ENCODE results near the gene ITGAE. TPM values are rescaled to one million over a fixed set of nuclear protein-coding genes. Genes with fewer than 3 reads are reported as not detected.

The ITGAE gene
- total and polyA plus RNA-seq, 2 experiments from 2014 or later = 11.7 to 44.9 TPM

GRCh38 chr17:3838206-3838605 lies 37.2 kb upstream of the ITGAE start (continued):
- TF ChIP-seq ETS1 (IDR thresholded peaks at IDR 0.05) (no peak), STAT1 (IDR thresholded peaks at IDR 0.05; ENCODE audit: unreplicated experiment) (no peak), CTCF (conservative IDR thresholded peaks at IDR 0.05; ENCODE audit: low read depth in 2 of 2) (no peak), NANOG (IDR thresholded peaks at IDR 0.05; ENCODE audit: borderline replicate concordance) (no peak), ZNF114 (CRISPR knock-in tag; IDR thresholded peaks at IDR 0.05) (no peak)

GRCh38 chr17:3836551-3836950 lies 35.6 kb upstream of the ITGAE start:
- Histone ChIP-seq H3F3A (replicated peaks; ENCODE audit: low read depth) (no peaks in the 10 kb centered on the region), H3K27me3 (ENCODE audit: insufficient read depth) (no peaks in the 10 kb centered on the region), H3K79me2 (replicated peaks; ENCODE audit: insufficient read depth) (peaks cover 94% of the 10 kb centered on the region), H4K20me1 (replicated peaks; ENCODE audit: insufficient read depth) (peaks cover 48% of the 10 kb centered on the region), H3K27ac (ENCODE audit: low read depth) (no peak overlapping the region), H3K9me2 (ENCODE audit: insufficient read depth) (no peaks in the 10 kb centered on the region), H3K4me1 (ENCODE audit: insufficient read depth) (no peaks in the 10 kb centered on the region), H3K36me3 (ENCODE audit: insufficient read depth) (peaks cover 28% of the 10 kb centered on the region), H3K4me2 (no peak overlapping the region), H2AFZ (no peak overlapping the region), H3K4me3 (no peak overlapping the region)
- no peaks in the 10 kb centered on the region for H3K4me1 Mint-ChIP-seq
- DNase-seq (ENCODE audit: low spot score) (no peak), ATAC-seq (no peak)
- no peaks in the 10 kb centered on the region for H3K9me3 Mint-ChIP-seq
- no peak overlapping the region for H3K27ac Mint-ChIP-seq
- peaks cover 63% of the 10 kb centered on the region for H3K36me3 Mint-ChIP-seq (ENCODE audit: low read depth)
- H3K4me3 Mint-ChIP-seq = no peak overlapping the region
- peaks cover 1% of the 10 kb centered on the region for H3K27me3 Mint-ChIP-seq (ENCODE audit: insufficient read depth, low read depth, poor library complexity)
- TF ChIP-seq STAT1 (IDR thresholded peaks at IDR 0.05; ENCODE audit: unreplicated experiment) = no peak
- no peak for TF ChIP-seq CTCF (conservative IDR thresholded peaks at IDR 0.05; ENCODE audit: low read depth in 2 of 2)
- no peak for TF ChIP-seq JUNB (IDR thresholded peaks at IDR 0.05; ENCODE audit: unreplicated experiment)
- no peak for TF ChIP-seq POLR2AphosphoS5 (IDR thresholded peaks at IDR 0.05; ENCODE audit: low read depth)
- TF ChIP-seq ZNF331 (CRISPR knock-in tag; IDR thresholded peaks at IDR 0.05; ENCODE audit: low read depth) = no peak
- TF ChIP-seq NANOG (IDR thresholded peaks at IDR 0.05; ENCODE audit: borderline replicate concordance) = no peak
- TF ChIP-seq ZNF114 (CRISPR knock-in tag; IDR thresholded peaks at IDR 0.05) = no peak
- TF ChIP-seq CREB1 (CRISPR knock-in tag; IDR thresholded peaks at IDR 0.05; ENCODE audit: low read depth) = no peak
- no peak for TF ChIP-seq ETS1 (IDR thresholded peaks at IDR 0.05)
- TF ChIP-seq REST (IDR thresholded peaks at IDR 0.05; ENCODE audit: unreplicated experiment) = no peak
- no peak for TF ChIP-seq EZH2 (IDR thresholded peaks at IDR 0.05; ENCODE audit: low read depth, unreplicated experiment)
- TF ChIP-seq EZH2phosphoT487 (IDR thresholded peaks at IDR 0.05; ENCODE audit: unreplicated experiment) = no peak

All from GM23338 (cell line).